ENCODE measurements around the gene CHST5.

The CHST5 gene

DNA sequence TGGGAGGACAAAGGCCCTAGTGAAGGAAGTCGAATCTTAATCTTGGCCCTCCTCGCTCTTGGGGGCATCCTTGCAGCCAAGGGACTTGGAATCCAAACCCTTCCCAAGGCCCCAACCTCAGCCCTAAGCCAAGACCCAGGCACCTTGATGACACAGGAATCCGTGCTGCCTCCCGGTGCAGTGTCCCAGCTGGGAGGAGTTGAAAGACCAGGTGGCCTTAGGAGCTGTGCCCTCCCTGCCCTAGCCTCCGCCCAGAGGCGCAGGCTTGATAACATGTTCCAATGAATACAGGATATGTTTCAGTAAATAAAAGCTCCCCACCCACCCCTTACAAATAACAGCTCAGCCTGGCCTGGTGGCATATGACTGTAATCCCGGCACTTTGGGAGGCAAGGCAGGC, at the start of gene CHST5:
Gene CHST5, minus strand, starts transcription at position 208 of the 400 bp plus-strand sequence. CDS start 5,724 bp downstream, outside the sequence.
- DNase-seq, result no peak

DNA sequence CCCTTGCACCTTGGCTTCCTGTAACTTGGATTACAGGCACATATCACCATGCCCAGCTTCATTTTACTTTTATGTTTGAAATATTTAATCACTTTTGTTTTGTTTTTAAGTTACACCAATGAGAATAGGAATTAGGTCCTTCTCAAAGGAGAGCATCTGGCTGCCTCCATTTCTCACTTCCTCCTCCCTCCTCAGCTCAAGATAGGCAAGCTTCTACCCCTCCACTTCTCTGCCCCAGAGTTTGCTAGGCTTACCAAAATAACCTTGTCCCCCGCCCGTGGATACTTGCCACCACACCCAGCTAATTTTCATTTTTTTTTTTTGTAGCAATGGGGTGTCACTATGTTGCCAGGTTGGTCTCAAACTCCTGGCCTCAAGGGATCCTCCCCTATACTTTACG, 48.2 kb upstream of the CHST5 start:
- no peak for DNase-seq

DNA sequence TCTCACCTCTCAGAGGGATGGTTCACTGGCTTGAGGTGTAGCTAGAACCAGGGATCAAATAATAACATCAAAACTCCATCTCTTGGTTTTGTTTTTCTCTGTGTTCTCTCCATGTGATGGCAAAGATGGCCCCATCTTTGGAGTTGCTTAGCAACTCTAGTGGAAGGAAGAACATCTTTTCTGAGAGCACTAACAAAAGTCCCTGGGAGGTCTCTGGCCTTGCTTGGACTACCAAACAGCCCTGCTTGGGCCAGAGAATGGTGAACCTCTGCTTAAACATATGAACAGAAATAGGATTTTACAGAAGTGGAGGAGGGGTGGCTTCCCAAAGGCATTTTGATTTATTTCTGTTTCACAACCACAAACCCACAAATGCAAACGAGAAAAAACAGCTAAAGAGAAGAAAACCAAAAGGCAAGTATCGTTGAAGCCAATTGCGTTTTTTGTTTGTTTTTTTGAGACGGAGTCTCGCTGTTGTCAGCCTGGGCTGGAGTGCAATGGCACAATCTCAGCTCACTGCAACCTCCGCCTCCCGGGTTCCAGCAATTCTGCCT, 43.5 kb upstream of the CHST5 start:
- no peak for DNase-seq

DNA sequence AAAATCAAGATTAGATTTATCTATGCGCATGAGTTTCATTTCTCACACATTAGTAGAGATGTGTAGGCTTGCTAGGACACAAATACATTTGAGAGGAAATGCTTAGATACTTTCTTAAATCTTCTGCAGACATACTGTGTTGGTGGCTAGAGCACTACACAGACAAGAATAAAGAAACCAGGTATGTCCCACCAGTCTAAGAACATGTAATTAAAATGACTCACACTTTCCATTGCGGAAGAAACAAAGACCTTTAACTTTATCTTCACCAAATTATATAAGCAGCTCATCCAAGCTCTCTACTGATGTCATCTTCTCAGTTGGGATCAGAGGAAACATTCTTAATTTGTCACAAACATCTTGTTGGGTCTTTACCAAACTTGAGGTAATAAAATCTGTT, 42.8 kb upstream of the CHST5 start:
- no peak for DNase-seq

DNA sequence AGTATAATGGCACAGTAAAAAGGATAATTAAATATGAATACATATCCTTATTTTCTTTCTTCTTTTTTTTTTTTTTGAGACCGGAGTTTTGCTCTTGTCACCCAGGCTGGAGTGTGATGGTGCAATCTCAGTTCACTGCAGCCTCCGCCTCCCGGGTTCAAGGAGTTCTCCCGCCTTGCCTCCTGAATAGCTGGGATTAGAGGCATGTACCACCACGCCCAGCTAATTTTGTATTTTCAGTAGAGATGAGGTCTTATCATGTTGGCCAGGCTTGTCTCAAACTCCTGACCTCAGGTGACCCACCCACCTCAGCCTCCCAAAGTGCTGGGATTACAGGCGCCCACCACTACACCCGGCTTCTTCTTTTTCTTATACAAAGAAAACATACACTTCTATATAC, 42.3 kb upstream of the CHST5 start:
- no peak for DNase-seq

DNA sequence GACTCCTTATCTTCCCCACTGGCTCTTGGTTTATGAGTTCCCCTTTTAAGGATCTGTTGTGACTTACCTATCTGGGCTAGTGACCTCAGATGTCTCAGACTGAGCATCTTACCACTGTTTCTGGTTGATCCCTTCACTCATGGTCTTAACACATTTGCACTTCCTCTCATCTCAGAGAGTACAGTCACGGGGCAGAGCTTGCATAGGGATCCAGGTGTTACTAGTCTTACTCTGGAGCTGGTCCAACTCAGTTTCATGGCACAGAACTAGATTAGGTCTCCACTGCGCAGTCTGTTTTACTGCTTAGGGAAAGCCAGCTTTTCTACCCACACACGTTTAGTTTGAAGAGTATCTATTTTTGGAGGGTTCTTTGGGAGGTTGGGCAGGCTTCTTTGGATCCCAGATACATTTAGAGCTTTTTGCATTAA, 40.5 kb upstream of the CHST5 start:
- DNase-seq, result no peak

DNA sequence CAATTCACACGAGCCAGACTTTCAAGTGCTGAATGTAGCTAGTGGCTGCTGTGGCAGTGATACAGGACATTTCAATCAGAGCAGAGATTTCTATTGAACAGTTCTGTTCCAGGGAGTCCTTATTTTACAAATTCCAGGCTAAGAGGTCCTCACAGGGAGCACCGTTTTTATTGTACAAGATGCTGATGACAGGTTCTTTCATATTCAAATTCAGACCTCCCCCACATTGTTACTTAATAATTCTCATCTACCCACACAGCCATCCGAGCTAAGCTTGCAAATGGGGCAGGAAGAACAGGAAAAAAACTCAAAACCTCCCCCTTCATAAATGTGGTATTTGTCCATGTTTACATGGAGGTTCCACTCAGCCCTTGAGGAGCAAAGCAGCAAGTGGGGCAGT, 40.0 kb upstream of the CHST5 start:
- DNase-seq, result no peak

DNA sequence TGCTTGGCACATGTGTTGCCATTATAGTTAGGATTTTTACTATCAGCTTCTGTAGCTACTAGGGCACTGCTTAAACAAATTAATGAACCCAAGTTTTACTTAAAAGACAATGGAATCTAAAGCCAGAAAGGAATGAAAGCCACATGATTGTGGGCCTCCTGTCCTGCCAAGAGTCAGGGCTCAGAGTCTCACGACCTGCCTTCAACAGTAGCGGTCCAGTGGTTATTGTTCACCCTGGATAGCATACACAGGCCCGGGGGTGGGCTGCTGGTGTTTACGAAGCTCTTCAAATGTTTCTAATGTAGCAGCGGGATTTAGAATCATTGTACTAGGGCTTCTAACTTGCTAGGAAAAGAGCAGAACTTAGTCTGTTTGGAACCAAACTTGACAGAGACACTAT, 38.0 kb upstream of the CHST5 start:
- no peak for DNase-seq

DNA sequence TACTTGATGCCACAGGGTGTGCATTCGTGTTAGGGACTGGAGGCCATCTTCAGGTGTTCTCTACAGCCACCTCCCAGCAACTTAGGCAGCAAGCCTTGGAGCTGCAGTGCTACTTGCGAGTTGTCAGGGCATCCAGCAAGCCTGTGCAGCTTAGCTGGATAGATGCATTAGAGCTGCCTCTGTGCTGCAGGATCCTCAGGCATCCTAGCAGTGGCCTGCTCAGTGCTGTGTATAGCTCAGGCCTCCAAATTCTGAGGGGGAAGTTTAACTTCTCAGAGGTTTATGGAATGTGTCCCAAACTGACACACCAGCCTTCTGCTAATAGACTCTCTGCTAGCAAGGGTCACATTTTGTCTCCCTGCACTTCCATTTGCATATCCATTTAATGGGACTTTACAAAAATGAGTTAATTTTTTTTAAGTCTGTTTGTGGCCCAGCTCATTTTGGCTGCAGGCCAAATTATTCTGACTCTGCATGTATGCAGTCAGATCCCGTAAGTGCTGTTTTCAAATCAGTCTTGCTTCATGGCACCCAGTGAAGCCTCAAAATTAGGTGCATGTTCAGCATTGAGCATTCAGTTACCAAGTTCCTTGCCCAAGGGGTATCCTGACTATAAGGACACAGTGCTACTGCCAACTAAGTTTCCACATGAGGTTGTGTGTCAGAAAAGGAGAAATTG, 37.1 kb upstream of the CHST5 start:
- DNase-seq, result no peak

DNA sequence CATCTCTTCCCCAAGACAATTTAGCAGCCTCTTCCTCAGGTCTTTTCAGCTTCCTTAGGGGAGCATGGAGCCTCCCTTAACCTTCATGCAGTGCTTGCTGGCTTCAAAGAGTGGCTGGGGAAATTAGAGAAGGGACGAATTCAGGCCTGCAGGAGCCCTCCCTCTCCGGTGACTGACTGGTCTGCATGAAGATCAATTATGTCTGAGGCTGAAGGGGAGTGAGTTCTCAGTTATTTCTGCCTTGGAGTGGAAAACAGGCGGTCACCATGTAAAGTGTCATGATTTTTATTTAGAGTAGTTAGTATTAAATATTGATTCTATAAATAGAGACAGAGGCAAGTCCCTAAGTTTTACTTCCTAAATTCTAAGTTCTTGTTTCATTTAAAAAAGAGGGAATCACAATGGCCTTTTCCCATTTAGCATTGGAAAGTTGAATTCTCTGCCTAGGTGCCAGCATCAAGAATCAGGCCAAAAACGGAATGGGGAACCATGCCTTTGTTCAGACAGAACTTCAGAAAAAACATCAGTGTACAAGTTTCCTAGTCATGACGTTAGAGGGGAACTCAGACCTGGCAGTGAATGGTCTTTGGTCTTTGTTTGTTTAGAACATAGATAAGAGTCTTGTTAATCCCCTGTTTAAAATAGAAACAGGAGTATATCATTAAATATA, 34.6 kb upstream of the CHST5 start:
- DNase-seq, result no peak

DNA sequence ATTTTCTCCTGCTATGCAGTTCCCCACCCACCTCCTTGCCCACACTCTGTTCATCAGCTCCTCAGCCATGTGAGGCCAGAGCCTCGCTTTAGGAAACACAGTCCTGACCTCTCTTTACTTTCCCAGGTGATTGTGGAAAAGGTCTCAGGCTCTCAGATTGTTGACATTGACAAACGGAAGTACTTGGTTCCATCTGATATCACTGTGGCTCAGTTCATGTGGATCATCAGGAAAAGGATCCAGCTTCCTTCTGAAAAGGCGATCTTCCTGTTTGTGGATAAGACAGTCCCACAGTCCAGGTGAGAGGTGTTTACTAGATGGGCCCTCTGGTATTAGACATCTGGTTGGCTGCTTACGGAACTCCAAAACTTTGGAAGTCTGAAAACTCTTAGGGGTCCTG, 32.0 kb upstream of the CHST5 start:
- no peak for DNase-seq

DNA sequence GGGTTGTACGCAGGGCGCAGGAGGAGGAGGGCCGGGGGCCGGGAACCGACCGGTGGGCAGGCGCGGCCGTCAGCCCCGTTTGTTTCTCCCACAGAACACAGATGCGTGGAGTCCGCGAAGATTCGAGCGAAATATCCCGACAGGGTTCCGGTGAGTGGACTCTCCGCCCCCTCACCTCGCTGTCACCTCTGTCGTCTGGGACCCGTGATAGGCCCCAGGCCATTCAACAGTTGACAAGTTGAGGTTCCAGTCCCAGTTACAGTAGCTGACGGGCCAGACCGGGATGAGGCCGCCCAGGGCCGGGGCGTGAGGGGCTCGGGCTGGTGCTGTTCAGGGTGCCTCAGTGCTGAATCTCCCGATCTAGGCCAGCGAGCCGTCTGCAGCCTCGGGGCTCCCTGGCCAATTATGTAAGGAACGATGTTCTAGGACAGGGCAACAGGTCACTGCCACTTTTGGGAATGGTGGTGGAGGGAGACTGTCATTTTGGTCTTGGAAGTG, 30.9 kb upstream of the CHST5 start:
- no peak for DNase-seq

DNA sequence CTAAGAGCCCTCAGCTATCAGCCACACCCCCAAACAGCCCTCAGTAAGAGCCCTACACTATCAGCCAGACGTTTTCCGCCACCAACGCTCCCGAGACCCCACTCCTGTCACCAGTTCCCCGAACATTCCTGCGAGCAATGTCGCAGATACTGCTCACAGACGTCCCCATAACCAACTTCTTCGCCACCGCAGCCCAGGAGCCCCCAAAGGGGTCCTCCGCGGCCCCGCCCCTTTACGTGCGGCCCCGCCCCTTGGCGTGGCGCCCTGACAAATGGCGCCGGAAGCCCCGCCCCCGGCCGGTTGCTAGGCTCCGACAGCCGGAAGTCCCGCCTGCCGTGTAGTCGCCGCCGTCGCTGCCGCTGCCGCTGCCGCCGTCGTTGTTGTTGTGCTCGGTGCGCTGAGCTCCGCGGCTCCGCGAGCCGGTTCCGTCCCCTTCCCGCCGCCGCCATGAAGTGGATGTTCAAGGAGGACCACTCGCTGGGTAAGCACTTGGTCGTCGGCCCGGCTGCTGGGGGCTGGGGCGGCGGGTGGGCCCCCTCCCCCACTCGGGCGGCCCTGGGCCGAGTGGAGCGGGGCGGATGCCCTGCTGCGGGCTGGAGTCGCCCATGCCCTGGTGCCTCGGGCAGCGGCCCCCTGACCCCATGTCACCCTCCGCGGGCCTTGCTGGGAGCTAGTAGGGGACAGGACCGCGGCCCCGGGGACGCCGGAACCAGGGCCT, 30.3 kb upstream of the CHST5 start, which contains the start of gene GABARAPL2:
Gene GABARAPL2, plus strand, starts transcription at position 340 of the 718 bp plus-strand sequence. Its CDS starts 108 bp downstream, at position 448.
- DNase-seq, result peak; percentile 78

DNA sequence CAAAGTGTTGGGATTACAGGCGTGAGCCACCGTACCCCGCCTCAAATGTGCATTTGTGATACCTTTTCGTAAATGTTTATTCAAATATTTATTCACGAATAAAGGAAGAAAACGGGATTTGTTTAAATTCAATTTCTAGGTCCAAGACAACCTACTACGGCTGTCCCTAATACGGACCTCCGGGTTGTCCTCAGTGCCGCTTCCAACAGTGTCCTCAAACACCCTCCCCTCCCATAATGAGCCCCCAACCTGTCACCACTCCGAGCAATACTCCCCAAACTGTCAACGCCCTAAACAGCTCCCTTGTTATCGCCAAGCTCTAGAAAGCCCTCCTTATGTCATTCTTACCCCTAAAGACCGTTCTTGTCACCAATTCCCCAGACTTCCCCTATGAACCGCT, 29.7 kb upstream of the CHST5 start:
- DNase-seq, result no peak

DNA sequence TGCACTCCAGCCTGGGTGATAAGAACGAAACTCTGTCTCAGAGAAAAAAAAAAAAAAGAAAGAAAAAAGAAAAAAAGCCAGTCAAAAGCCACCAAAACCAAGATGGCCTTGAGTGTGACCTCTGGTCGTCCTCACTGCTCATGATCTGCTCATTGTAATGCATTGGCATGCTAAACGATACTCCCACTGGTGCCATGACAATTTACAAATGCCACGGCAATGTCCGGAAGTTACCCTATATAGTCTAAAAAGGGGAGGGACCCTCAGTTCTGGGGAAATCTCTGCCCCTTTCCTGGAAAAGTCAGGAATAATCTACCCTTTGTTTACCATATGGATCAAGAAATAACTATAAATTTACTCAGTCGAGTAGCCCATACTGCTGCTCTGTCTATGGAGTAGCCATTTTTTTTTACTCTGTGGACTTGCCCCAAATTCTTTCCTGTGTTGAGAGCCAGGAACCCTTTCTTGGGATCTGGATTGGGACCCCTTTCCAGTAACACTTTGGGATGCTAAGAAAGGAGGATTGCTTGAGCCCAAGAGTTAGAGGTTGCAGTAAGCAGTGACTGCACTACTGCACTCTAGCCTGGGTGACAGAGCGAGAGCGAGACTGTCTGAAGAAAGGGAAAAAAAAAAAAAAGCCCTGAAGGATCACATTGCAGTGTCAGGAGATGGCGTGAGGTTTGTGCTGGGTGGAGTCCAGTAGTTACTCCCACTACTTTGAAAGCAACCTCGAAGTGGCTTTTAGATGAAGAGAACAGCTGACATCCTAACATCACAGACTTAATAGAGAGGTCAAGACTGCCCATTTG, 23.9 kb upstream of the CHST5 start:
- no peak for DNase-seq

DNA sequence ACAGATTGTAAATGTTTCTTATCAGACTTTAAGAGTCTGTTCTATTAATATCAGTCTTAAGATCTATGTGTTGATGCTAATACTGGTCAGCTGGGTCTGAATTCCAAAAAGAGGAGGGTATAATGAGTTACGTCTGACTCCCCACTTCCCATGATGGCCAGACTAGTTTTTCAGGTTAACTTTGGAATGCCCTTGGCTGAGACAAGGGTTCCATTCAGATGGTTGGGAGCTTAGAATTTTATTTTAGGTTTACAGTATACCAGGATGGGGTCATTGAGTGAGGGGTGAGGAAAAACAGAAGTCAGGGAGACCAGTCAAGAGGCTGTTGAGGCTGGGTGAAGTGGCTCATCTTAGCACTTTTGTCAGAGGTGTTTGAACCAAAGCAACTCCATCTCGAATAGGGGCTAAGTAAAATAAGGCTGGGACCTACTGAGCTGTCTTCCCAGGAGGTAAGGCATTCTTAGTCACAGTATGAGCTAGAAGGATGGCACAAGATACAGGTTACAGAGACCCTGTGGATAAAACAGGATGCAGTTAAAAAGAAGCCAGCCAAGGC, 23.0 kb upstream of the CHST5 start:
- DNase-seq, result no peak

DNA sequence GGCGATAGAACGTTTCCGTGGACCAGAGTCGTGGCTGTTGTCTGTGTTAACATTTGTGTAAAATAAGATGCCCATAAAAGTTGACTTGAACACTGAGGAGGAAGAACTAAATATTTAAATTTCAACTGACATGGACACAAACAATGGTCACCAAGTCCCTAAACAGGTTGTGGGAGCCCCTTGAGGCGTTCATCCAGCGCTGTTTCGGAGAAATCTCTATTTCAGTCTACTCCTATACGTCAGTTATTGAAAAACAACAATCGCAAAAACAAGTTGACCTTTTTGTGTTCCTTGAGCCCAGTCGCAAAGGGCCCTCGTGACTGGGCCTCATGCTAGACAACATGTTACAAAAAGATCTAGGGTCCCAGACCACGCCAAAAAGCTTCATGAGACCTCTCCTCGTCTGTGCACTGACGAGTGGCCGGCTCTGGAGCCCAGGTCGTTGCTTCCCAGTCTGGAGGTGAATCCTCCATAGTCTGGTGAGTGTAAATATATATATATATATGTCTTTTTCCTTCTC, 20.6 kb upstream of the CHST5 start:
- DNase-seq, result no peak

DNA sequence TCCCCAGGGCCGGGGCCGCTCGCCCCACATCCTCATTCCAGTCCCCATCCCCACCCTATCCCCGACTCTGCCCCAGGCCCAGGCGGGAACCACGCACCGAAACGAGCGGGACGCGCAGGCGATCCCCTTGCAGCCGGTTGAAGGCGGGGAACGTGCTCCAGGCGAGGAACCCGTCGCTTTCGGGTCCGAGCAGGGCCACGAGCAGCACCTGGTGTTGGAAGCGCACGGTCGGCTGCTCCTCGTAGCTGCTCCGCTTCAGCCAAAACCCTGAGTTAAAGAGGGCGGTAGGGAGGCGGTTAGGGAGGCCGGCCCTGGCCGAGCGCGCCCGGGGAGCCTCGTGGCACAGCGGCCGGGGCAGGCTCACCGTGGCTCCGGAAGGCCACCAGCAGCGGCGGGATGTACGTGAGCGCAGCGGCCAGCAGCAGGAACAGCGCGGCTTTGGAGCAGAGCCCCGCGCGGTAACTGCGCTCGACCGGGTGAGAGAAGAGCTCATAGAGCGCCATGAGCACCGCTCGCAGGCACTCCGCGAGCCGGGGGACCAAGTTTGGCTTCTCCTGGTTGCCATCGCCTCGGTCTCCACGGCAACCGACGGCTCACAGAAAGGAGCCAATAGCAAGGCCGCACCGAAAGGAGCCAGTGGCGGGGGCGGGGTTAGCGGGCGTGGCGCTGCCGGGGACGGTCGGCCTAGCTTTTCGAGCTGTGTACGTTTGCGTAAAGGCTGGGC, 20.0 kb upstream of the CHST5 start, which contains the start of gene TMEM231:
Gene TMEM231, minus strand, starts transcription at position 546 of the 724 bp plus-strand sequence. Its CDS starts 43 bp downstream, at position 503.
- DNase-seq, result peak; percentile 39

DNA sequence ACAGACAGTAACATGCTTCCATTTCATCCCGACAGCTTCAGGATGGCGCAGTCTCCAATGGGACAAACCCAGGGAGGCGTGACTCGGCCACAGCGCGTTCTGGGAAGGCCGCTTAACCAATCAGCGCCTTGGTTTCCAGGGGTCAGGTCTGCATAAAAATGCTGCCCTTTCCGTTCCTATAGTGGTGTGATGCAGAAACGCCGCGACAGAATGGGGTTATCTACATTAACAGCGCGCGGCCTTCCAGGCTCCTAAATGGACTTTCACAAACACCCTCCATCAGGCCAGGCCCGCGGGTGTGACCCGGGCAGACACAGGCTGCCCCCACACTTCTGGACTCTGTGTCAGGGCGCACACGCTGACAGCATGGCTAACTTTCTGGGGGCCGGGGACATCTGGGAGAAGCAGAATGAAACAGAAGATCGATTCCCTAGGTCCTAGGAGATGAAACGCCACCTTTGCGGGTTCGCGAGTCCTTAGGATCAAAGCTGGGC, 19.4 kb upstream of the CHST5 start:
- DNase-seq, result no peak

DNA sequence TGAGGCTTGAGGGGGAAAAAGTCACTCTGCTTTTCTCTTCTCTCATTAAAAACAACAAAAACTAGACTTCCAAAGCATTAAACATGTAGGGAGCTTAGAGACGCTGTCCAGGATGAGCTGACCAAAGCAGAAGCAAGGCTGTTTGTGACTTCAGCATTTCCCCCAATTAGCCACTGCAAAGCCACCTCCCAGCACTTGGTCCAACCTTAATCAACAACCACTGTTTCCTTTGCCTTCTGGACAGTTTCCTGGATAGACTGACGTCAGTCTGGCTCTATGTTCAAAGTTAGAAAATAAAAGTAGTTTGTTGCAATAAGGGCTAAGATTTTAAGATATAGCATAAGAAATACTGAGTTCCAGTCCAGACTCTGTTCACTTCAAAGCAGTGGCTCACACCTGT, 17.0 kb upstream of the CHST5 start:
- DNase-seq, result no peak

DNA sequence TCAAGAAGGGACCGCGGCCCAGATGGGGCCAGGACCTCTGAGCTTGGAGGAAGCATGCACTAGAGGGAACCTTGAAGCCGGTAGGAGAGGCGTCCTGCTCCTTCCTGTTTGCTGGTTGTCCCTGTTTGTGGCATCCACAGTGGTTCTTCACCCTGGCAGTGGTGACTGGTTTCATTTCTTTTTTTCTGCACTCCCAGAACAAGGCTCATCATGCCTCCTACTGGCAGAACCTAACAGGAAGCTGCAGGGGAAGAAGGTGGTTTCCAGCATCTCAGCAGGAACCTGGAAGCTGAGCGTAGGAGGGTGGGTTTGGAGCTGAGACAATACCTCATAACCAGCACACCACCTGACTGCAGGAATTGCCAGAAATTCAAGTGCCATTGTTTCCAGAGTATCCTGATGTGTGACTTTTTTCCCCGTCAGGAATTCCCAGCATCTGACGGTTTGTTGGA, 14.3 kb upstream of the CHST5 start:
- DNase-seq, result no peak

Measured in KG1 (cell line).